Activated T-helper 2 cell treated with anti-CD3 and anti-CD28 coated beads, Interferon-gamma antibody, Interleukin-2, Interleukin-4, amounts not matched to agents 10 μg/mL and 5 μg/mL and 100 μg/mL, durations not matched to agents 14 hours and 24 hours and 36 hours (primary cell): Measurements from ENCODE around the gene ZNF333. TPM values are rescaled to one million over a fixed set of nuclear protein-coding genes. Genes with fewer than 3 reads are reported as not detected.
"Not testable (repeated sequence)": the region's sequence is repeated elsewhere in the genome, so short reads cannot be mapped to it uniquely, and the experiment has no call there.

Experiments
- DNase-seq: peaks from one replicate; pipeline ENCODE4 v3.0.0; 2021; ENCODE audit warnings: low spot score
- H3K27ac Mint-ChIP-seq: one replicate; pipeline ENCODE4 v1.8.0; 2021; ENCODE audit warnings: mixed read lengths
- H3K27me3 Mint-ChIP-seq: one replicate; pipeline ENCODE4 v1.8.0; 2021; ENCODE audit warnings: low read depth, mixed read lengths
- H3K36me3 Mint-ChIP-seq: one replicate; pipeline ENCODE4 v1.8.0; 2021; ENCODE audit warnings: low read depth, mixed read lengths
- H3K4me1 Mint-ChIP-seq: one replicate; pipeline ENCODE4 v1.8.0; 2021; ENCODE audit warnings: low read depth, mixed read lengths
- H3K4me3 Mint-ChIP-seq: one replicate; pipeline ENCODE4 v1.8.0; 2021; ENCODE audit warnings: low read depth, mild to moderate bottlenecking, moderate library complexity, mixed read lengths
- H3K9me3 Mint-ChIP-seq: one replicate; pipeline ENCODE4 v1.8.0; 2021; ENCODE audit warnings: mixed read lengths
- intact Hi-C: fragments of 100-400 bp; cut with micrococcal nuclease; formaldehyde crosslinking; loops from one replicate; pipeline ENCODE4 v1.15.1; 2023
- total RNA-seq: library from RNA; stranded (reverse); gene quantifications from 2 replicates; pipeline ENCODE4 v1.2.3, GENCODE V29; 2022

ZNF333 gene
- total RNA-seq, 1 donor from 2014 or later = 13.0 TPM

GRCh38 chr19:14775326-14775725, 85.5 kb downstream of the ZNF333 start:
- DNase-seq, H3K4me3 Mint-ChIP-seq, intact Hi-C loops, H3K27ac Mint-ChIP-seq, H3K36me3 Mint-ChIP-seq, H3K9me3 Mint-ChIP-seq: not testable (repeated sequence)
- H3K4me1 Mint-ChIP-seq = peaks cover 11% of the 10 kb centered on the region
- H3K27me3 Mint-ChIP-seq = peaks cover 17% of the 10 kb centered on the region

- H3K36me3 Mint-ChIP-seq = no peaks in the 10 kb centered on the region
- peaks cover 11% of the 10 kb centered on the region for H3K4me1 Mint-ChIP-seq
- H3K27ac Mint-ChIP-seq = peak overlapping the region; percentile 21
- H3K27me3 Mint-ChIP-seq = peaks cover 17% of the 10 kb centered on the region
- H3K4me3 Mint-ChIP-seq = peak overlapping the region; percentile 75
- H3K9me3 Mint-ChIP-seq = no peaks in the 10 kb centered on the region
- intact Hi-C loops = no loop called here
- DNase-seq = no peak
These were observed 86.2 kb downstream of the ZNF333 start for GRCh38 chr19:14775869-14776586.

GRCh38 chr19:14777645-14778044, 87.8 kb downstream of the ZNF333 start:
- intact Hi-C loops, H3K4me3 Mint-ChIP-seq, H3K36me3 Mint-ChIP-seq, H3K9me3 Mint-ChIP-seq, H3K27ac Mint-ChIP-seq, DNase-seq: not testable (repeated sequence)
- Mint-ChIP-seq H3K4me1 (peaks cover 11% of the 10 kb centered on the region), H3K27me3 (peaks cover 17% of the 10 kb centered on the region)

- DNase-seq, intact Hi-C loops, H3K36me3 Mint-ChIP-seq, H3K4me3 Mint-ChIP-seq, H3K9me3 Mint-ChIP-seq, H3K27ac Mint-ChIP-seq: not testable (repeated sequence)
- Mint-ChIP-seq H3K4me1 (peaks cover 12% of the 10 kb centered on the region), H3K27me3 (peaks cover 17% of the 10 kb centered on the region)
These were observed 88.4 kb downstream of the ZNF333 start, which contains the start of gene ADGRE2 for GRCh38 chr19:14778110-14778845. Gene ADGRE2, minus strand, starts transcription at chr19:14778560. Its CDS starts 1,804 bp downstream, at chr19:14776756.

GRCh38 chr19:14779151-14779550, 89.3 kb downstream of the ZNF333 start:
- H3K4me1 Mint-ChIP-seq = peaks cover 12% of the 10 kb centered on the region
- H3K4me3 Mint-ChIP-seq = no peak overlapping the region
- no peak overlapping the region for H3K27ac Mint-ChIP-seq
- H3K36me3 Mint-ChIP-seq = no peaks in the 10 kb centered on the region
- no peak for DNase-seq
- H3K27me3 Mint-ChIP-seq = peaks cover 17% of the 10 kb centered on the region
- no peaks in the 10 kb centered on the region for H3K9me3 Mint-ChIP-seq
- intact Hi-C loops = no loop called here

GRCh38 chr19:14780622-14781225, 90.9 kb downstream of the ZNF333 start:
- intact Hi-C loops = loop anchor here (10.0 kb wide), 1 partner anchor 104 kb away; the partner anchor contains the start of gene OR7A17
- H3K9me3 Mint-ChIP-seq = not testable (repeated sequence)

GRCh38 chr19:14781713-14782536, 92.1 kb downstream of the ZNF333 start:
- H3K36me3 Mint-ChIP-seq, H3K27me3 Mint-ChIP-seq, H3K27ac Mint-ChIP-seq, H3K4me3 Mint-ChIP-seq, DNase-seq, H3K9me3 Mint-ChIP-seq: not testable (repeated sequence)
- H3K4me1 Mint-ChIP-seq = peaks cover 19% of the 10 kb centered on the region
- intact Hi-C loops = loop anchor here (10.0 kb wide), 1 partner anchor 103 kb away; the partner anchor contains the start of gene OR7A17

More at GRCh38 chr19:14780622-14781225, 90.9 kb downstream of the ZNF333 start:
- not testable (repeated sequence) for H3K4me3 Mint-ChIP-seq, DNase-seq, H3K27ac Mint-ChIP-seq, H3K36me3 Mint-ChIP-seq
- H3K27me3 Mint-ChIP-seq = peaks cover 15% of the 10 kb centered on the region
- peaks cover 22% of the 10 kb centered on the region for H3K4me1 Mint-ChIP-seq

- Mint-ChIP-seq H3K27me3 (peaks cover 2% of the 10 kb centered on the region), H3K9me3 (no peaks in the 10 kb centered on the region), H3K36me3 (no peaks in the 10 kb centered on the region), H3K4me3 (no peak overlapping the region), H3K4me1 (peaks cover 18% of the 10 kb centered on the region), H3K27ac (no peak overlapping the region)
- intact Hi-C loops = loop anchor here (10.0 kb wide), 1 partner anchor 102 kb away; the partner anchor contains the start of gene OR7A17
- DNase-seq = no peak
These were observed 93.0 kb downstream of the ZNF333 start for GRCh38 chr19:14782626-14783409.

Other genes starting within 250 kb of the ZNF333 start
- 1.1 and 1.6 TPM in 2 replicates for gene PTGER1, start 214.7 kb upstream of the ZNF333 start, total RNA-seq
- gene GIPC1, start 193.9 kb upstream of the ZNF333 start, total RNA-seq = 39.2 and 40.1 TPM in 2 replicates
- gene DNAJB1, start 171.7 kb upstream of the ZNF333 start, total RNA-seq = 113 TPM in 2 replicates
- 128 and 134 TPM in 2 replicates for gene TECR, start 160.5 kb upstream of the ZNF333 start, total RNA-seq
- 129 and 136 TPM in 2 replicates for gene NDUFB7, start 118.0 kb upstream of the ZNF333 start, total RNA-seq
- 0.14 TPM in 1 of 2 replicates, not detected in the other for gene CLEC17A, start 107.0 kb upstream of the ZNF333 start, total RNA-seq
- gene ADGRE3, start 15.2 kb upstream of the ZNF333 start, total RNA-seq = not detected in 2 replicates
- 2.7 and 3.6 TPM in 2 replicates for gene ADGRE2, start 88.5 kb downstream of the ZNF333 start, total RNA-seq
- not detected in 2 replicates for gene OR7A5, start 145.1 kb downstream of the ZNF333 start, total RNA-seq
- gene OR7C1, start 145.1 kb downstream of the ZNF333 start, total RNA-seq = not detected in 2 replicates
- not detected in 2 replicates for gene OR7A10, start 158.9 kb downstream of the ZNF333 start, total RNA-seq
- gene OR7A17, start 196.1 kb downstream of the ZNF333 start, total RNA-seq = not detected in 2 replicates